H1 (cell line): Measurements from ENCODE around the gene STK33. TPM values are rescaled to one million over a fixed set of nuclear protein-coding genes. Genes with fewer than 3 reads are reported as not detected.

Experiments used
- ASH2L ChIP-seq: fragments of 200-600, 300-600 bp; sonication (generic); IDR thresholded peaks from one replicate; pipeline ENCODE4 v1.7.1; 2017; ENCODE audit warnings: low read length
- CHD7 ChIP-seq: fragments of 300-600 bp; sonication (generic); IDR thresholded peaks from 2 replicates; pipeline ENCODE4 v1.7.1; 2012; ENCODE audit warnings: low read length, moderate library complexity, mild to moderate bottlenecking, inconsistent platforms; ENCODE audit not compliant: insufficient replicate concordance
- CTBP2 ChIP-seq: IDR thresholded peaks from 2 replicates; pipeline ENCODE4 v1.7.0; 2011; ENCODE audit warnings: borderline replicate concordance, mild to moderate bottlenecking, moderate library complexity, mixed read lengths, low read length; ENCODE audit not compliant: insufficient read depth, insufficient read length
- FOSL1 ChIP-seq: IDR thresholded peaks from 2 replicates; pipeline ENCODE4 v1.6.1; 2011; ENCODE audit warnings: mild to moderate bottlenecking, low read depth, low read length, moderate library complexity; ENCODE audit not compliant: insufficient read depth
- JUND ChIP-seq: IDR thresholded peaks from 2 replicates; pipeline ENCODE4 v1.6.1; 2011; ENCODE audit warnings: mild to moderate bottlenecking, improper control_type of control experiment, low read length
- POLR2AphosphoS5 ChIP-seq: IDR thresholded peaks from 2 replicates; pipeline ENCODE4 v1.6.1; 2011; ENCODE audit warnings: low read depth, low read length
- RNF2 ChIP-seq: fragments of 200-900, 300-1000 bp; sonication (generic); IDR thresholded peaks from 2 replicates; pipeline ENCODE4 v1.7.1; 2016; ENCODE audit warnings: borderline replicate concordance, low read depth, mild to moderate bottlenecking, antibody characterized with exemption, low read length; ENCODE audit not compliant: poor library complexity, severe bottlenecking; ENCODE audit errors: missing control alignments
- SIX5 ChIP-seq: IDR thresholded peaks from 2 replicates; pipeline ENCODE4 v1.6.1; 2011; ENCODE audit warnings: mild to moderate bottlenecking, low read depth, low read length
- TAF1 ChIP-seq: IDR thresholded peaks from 2 replicates; pipeline ENCODE4 v1.6.1; 2011; ENCODE audit warnings: mild to moderate bottlenecking, low read depth, low read length
- TBP ChIP-seq: IDR thresholded peaks from 2 replicates; pipeline ENCODE4 v1.6.1; 2011; ENCODE audit warnings: low read depth, low read length, improper control_type of control experiment
- polyA plus RNA-seq, 7 experiments: library from polyadenylated mRNA; depleted of rRNA in 3 of 7; stranded (reverse) in 5 of 7; unstranded in 2 of 7; fragments of >200 nt in 5 of 7; fragments of 200-250 nt in 2 of 7; gene quantifications; 1 replicate in 5 of 7; 2 replicates in 1 of 7; 4 replicates in 1 of 7; pipeline versions ENCODE4 v1.2.1 to v1.2.3, GENCODE V29; 2011 to 2013; ENCODE audit warnings: missing spikeins in 2 of 7, mixed read lengths in 2 of 7
- total RNA-seq: library from RNA; stranded (reverse); fragmentation: NEBNext Ultra II Directional; extraction: Animal tissue kit (Norgen Biotek cat#: 25700); gene quantifications from 2 replicates; pipeline ENCODE4 v1.2.1, GENCODE V29; 2021

Gene STK33
- total and polyA plus RNA-seq, 2 of the 8 experiments (the other 6 are each of a cell fraction or from before 2014, with no cell fraction given): 8.8 to 25.1 TPM

- TF ChIP-seq CHD7 (no peak), JUND (no peak), SIX5 (no peak), CTBP2 (no peak), TAF1 (no peak), TBP (no peak), FOSL1 (no peak), RNF2 (no peak), POLR2AphosphoS5 (no peak), ASH2L (no peak)
Measured at GRCh38 chr11:8356721-8357504, 237.1 kb downstream of the STK33 start (continued).
